K562 (cell line): ENCODE measurements around the gene EMILIN1. TPM values are rescaled to one million over a fixed set of nuclear protein-coding genes. Genes with fewer than 3 reads are reported as not detected.

ENCODE experiments used
- ATAC-seq: fragments of 200-7000 bp; cut with Tn5 transposase; 3 replicates; pipeline ENCODE4 v1.9.1; 2020; ENCODE audit warnings: moderate library complexity
- BruUV-seq: library from RNA; stranded (reverse); fragments of 400-500 nt; replicated peaks from 2 replicates; lab custom pipeline; 2021; lab: Mats Ljungman, UMichigan
- CTCF ChIA-PET: fragments of 300-600 bp; formaldehyde crosslinking; extraction: SDS; loops from one replicate; lab custom pipeline; 2021; ENCODE audit warnings: low intra/inter-chr PET ratio; lab: Yijun Ruan, JAX
- POLR2A ChIA-PET: fragments of 300-600, 350-650 bp; sonication (Branson Sonifier 250); formaldehyde crosslinking; extraction: SDS; loops from one replicate; lab custom pipeline; 2021; ENCODE audit warnings: antibody characterized with exemption, inconsistent platforms; lab: Yijun Ruan, JAX
- DNase-seq, 4 experiments: peaks; one replicate each; pipeline versions ENCODE4 v3.0.0 to v3.0.0-alpha.2; 2011 to 2018; ENCODE audit warnings: low spot score in 3 of 4, mixed read lengths in 3 of 4; ENCODE audit errors: extremely low read depth in 1 of 4
- FAIRE-seq: peaks from 2 replicates; lab custom pipeline; 2011; peaks lifted over from hg19 to GRCh38; lab: Jason Lieb, UNC
- H2AFZ ChIP-seq: 2 replicates; pipeline ENCODE4 v1.6.0; 2011; ENCODE audit warnings: low read depth, low read length, control low read depth, inconsistent platforms
- H3K27ac ChIP-seq: fragments of 200-600 bp; 3 replicates; pipeline ENCODE4 v1.8.0; 2011; ENCODE audit warnings: low read depth, mild to moderate bottlenecking, control low read depth, inconsistent platforms, low read length, moderate library complexity, mixed read lengths; ENCODE audit errors: extremely low read depth
- H3K27me3 ChIP-seq, 2 experiments: fragments of 300-600 bp in 1 of 2; 2 replicates in 1 of 2; 3 replicates in 1 of 2; pipeline versions ENCODE4 v1.6.0 to v1.8.0; 2011; ENCODE audit warnings: inconsistent platforms in 2 of 2, low read length in 2 of 2, mild to moderate bottlenecking in 1 of 2, mixed read lengths in 1 of 2, moderate library complexity in 1 of 2; ENCODE audit not compliant: control insufficient read depth in 2 of 2, insufficient read depth in 2 of 2
- H3K36me3 ChIP-seq: fragments of 300-600 bp; 3 replicates; pipeline ENCODE4 v1.8.0; 2011; ENCODE audit warnings: mild to moderate bottlenecking, low read length, inconsistent platforms; ENCODE audit not compliant: control insufficient read depth, insufficient read depth
- H3K4me1 ChIP-seq, 2 experiments: fragments of 200-600 bp in 1 of 2; replicated peaks in 1 of 2; 2 replicates in 1 of 2; 3 replicates in 1 of 2; pipeline versions ENCODE4 v1.5.1 to v1.8.0; 2011; ENCODE audit warnings: inconsistent platforms in 2 of 2, low read length in 2 of 2, mild to moderate bottlenecking in 1 of 2, mixed read lengths in 1 of 2, moderate library complexity in 1 of 2; ENCODE audit not compliant: control insufficient read depth in 2 of 2, insufficient read depth in 2 of 2
- H3K4me2 ChIP-seq: 2 replicates; pipeline ENCODE4 v1.6.1; 2011; ENCODE audit warnings: low read length, control low read depth, inconsistent platforms, mixed read lengths; ENCODE audit not compliant: insufficient read depth
- H3K4me3 ChIP-seq: fragments of 200-600 bp; sonication (generic), shearing (Covaris generic); 2 replicates; pipeline ENCODE4 v1.5.1; 2016; ENCODE audit warnings: control low read depth, inconsistent platforms
- H3K79me2 ChIP-seq: fragments of 200-600 bp; 3 replicates; pipeline ENCODE4 v1.8.0; 2011; ENCODE audit warnings: low read length, inconsistent platforms; ENCODE audit not compliant: control insufficient read depth, insufficient read depth
- H3K9ac ChIP-seq, 2 experiments: 2 replicates each; pipeline versions ENCODE4 v1.6.0 to v1.6.1; 2011; ENCODE audit warnings: low read depth in 2 of 2, low read length in 2 of 2, control low read depth in 1 of 2, inconsistent platforms in 1 of 2, mild to moderate bottlenecking in 1 of 2, mixed read lengths in 1 of 2; ENCODE audit not compliant: insufficient read depth in 1 of 2
- H3K9me1 ChIP-seq: one replicate; pipeline ENCODE4 v1.6.0; 2011; ENCODE audit warnings: inconsistent platforms, mild to moderate bottlenecking, low read length, moderate library complexity; ENCODE audit not compliant: control insufficient read depth, insufficient read depth
- H3K9me3 ChIP-seq: replicated peaks from 2 replicates; pipeline ENCODE4 v1.5.1; 2011; ENCODE audit warnings: low read depth, low read length, inconsistent platforms; ENCODE audit not compliant: control insufficient read depth, insufficient read depth
- H4K20me1 ChIP-seq: replicated peaks from 2 replicates; pipeline ENCODE4 v1.6.1; 2011; ENCODE audit warnings: low read length, inconsistent platforms, mixed read lengths; ENCODE audit not compliant: control insufficient read depth, insufficient read depth
- ARID2 ChIP-seq: fragments of 450-650 bp; IDR thresholded peaks from 2 replicates; pipeline ENCODE4 v1.6.1; 2017; ENCODE audit warnings: antibody characterized with exemption, mild to moderate bottlenecking
- IRF9 ChIP-seq: fragments of 450-650 bp; IDR thresholded peaks from 2 replicates; pipeline ENCODE4 v1.6.1; 2016; ENCODE audit warnings: missing biosample characterization, missing genetic modification characterization
- MNT ChIP-seq, 2 experiments: fragments of 450-650 bp; conservative IDR thresholded peaks; 2 replicates each; pipeline ENCODE4 v1.6.1; 2017; ENCODE audit warnings: mild to moderate bottlenecking in 2 of 2, moderate library complexity in 2 of 2
- RB1 ChIP-seq: fragments of 450-650 bp; IDR thresholded peaks from 2 replicates; pipeline ENCODE4 v1.6.1; 2017; ENCODE audit warnings: low read depth, mild to moderate bottlenecking
- SNIP1 ChIP-seq: fragments of 450-650 bp; IDR thresholded peaks from 2 replicates; pipeline ENCODE4 v1.7.1; 2017; ENCODE audit warnings: low read depth, mild to moderate bottlenecking
- ZHX1 ChIP-seq: fragments of 150-350 bp; conservative IDR thresholded peaks from 2 replicates; pipeline ENCODE4 v1.6.1; 2014; ENCODE audit warnings: low read length
- ZNF354B ChIP-seq: fragments of 250-450 bp; sonication (Bioruptor Pico); IDR thresholded peaks from 2 replicates; pipeline ENCODE4 v1.4.0; 2020
- ZNF518B ChIP-seq: fragments of 250-450 bp; sonication (Bioruptor Pico); IDR thresholded peaks from 2 replicates; pipeline ENCODE4 v1.5.0; 2021; ENCODE audit warnings: mild to moderate bottlenecking, moderate library complexity
- WGBS: fragments of 100-300 bp; shearing (Covaris generic); methylation state at CpG from one replicate; pipeline ENCODE4 v1.1.6; 2016; ENCODE audit warnings: low coverage, mixed read lengths; ENCODE audit not compliant: insufficient coverage; ENCODE audit errors: missing lambda C conversion rate; 5-methylcytosine and 5-hydroxymethylcytosine counted together
- in situ Hi-C: fragments of 300-500 bp; cut with MboI; formaldehyde crosslinking; loops from 4 replicates; pipeline ENCODE4 v1.15.0; 2018; ENCODE audit warnings: inconsistent platforms, mixed read lengths
- intact Hi-C: fragments of 100-400 bp; cut with micrococcal nuclease; formaldehyde crosslinking; loops from 2 replicates; pipeline ENCODE4 v1.14.2; 2022
- polyA plus RNA-seq, 8 experiments: library from polyadenylated mRNA; depleted of rRNA in 4 of 8; stranded (reverse) in 5 of 8; unstranded in 3 of 8; fragments of >200 nt; fragmentation: Nextera tagmentation in 2 of 8; fragmentation: Illumina TruSeq in 1 of 8; extraction: Ambion mirVana in 2 of 8; extraction: Trizol in 1 of 8; gene quantifications; 2 replicates each; pipeline versions ENCODE4 v1.2.1 to v1.2.3, GENCODE V29; 2011 to 2014; ENCODE audit warnings: inconsistent platforms in 1 of 8, missing spikeins in 1 of 8
- total RNA-seq, 7 experiments: library from RNA; depleted of rRNA in 6 of 7; stranded (reverse); fragments of >200 nt in 6 of 7; fragmentation: Illumina TruSeq in 2 of 7; extraction: Trizol in 2 of 7; gene quantifications; 2 replicates each; pipeline versions ENCODE4 v1.2.1 to v1.2.3, GENCODE V29; 2011 to 2021; ENCODE audit warnings: low replicate concordance in 1 of 7

Gene EMILIN1
- total and polyA plus RNA-seq, 9 of the 15 experiments (the other 6 are each of a cell fraction or from before 2014, with no cell fraction given): 0.04 to 2.7 (median 0.54) TPM; not detected in 2

- Histone ChIP-seq H3K9me3 (no peaks in the 10 kb centered on the region), H3K36me3 (no peaks in the 10 kb centered on the region), H3K4me3 (no peak overlapping the region), H4K20me1 (no peaks in the 10 kb centered on the region), H3K4me2 (no peak overlapping the region), H3K9ac (no peak overlapping the region), H3K9me1 (no peaks in the 10 kb centered on the region), H3K27me3 (no peaks in the 10 kb centered on the region), H3K27ac (no peak overlapping the region), H3K4me1 (peaks cover 0 to 7% of the 10 kb centered on the region in 2 experiments; a peak in 2 of 5 replicates), H3K79me2 (no peaks in the 10 kb centered on the region), H2AFZ (no peak overlapping the region)
- ChIA-PET POLR2A (interaction anchor here (0.6 to 1.3 kb wide), 4 partner anchors 10 to 127 kb away, joined by 3 to 4 read pairs (median 4); partner anchors contain the start of gene ABHD1), CTCF (no interaction called here)
- 9% methylated on average over 3 of the region's 3 CpGs for WGBS
- TF ChIP-seq ZNF354B: no peak
- no peak for TF ChIP-seq IRF9 (tag)
- no peak for TF ChIP-seq ZNF518B (CRISPR knock-in tag)
- no peak for TF ChIP-seq SNIP1
- no peak for TF ChIP-seq RB1
- TF ChIP-seq MNT (conservative IDR thresholded peaks at IDR 0.05): no peak
- TF ChIP-seq ZHX1: no peak
- TF ChIP-seq ARID2: no peak
- intact Hi-C loops (no loop called here), in situ Hi-C loops (no loop called here)
- ATAC-seq (no peak), DNase-seq (no peak), FAIRE-seq (no peak)
- BruUV-seq: no TSS peak
Observed at GRCh38 chr2:27105981-27106380, 27.6 kb downstream of the EMILIN1 start.
